Esophagus muscularis mucosa (tissue), 4 donors: ENCODE results near the gene C22orf23. TPM values are rescaled to one million over a fixed set of nuclear protein-coding genes. Genes with fewer than 3 reads are reported as not detected.

Experiments
- DNase-seq: peaks from one replicate; pipeline ENCODE4 v3.0.0-alpha.2; 2017; ENCODE audit errors: extremely low spot score
- H3K27ac ChIP-seq, 4 donors: fragments of 200-600 bp; sonication (generic); replicated peaks in 1 of 4; 1 replicate in 3 of 4; 2 replicates in 1 of 4; pipeline ENCODE4 v1.5.1; 2016 to 2019; ENCODE audit warnings: mild to moderate bottlenecking in 1 of 4
- H3K27me3 ChIP-seq, 4 donors: fragments of 200-600 bp; sonication (generic); one replicate each; pipeline versions ENCODE4 v1.5.1 to v1.6.0; 2016 to 2019
- H3K36me3 ChIP-seq, 4 donors: fragments of 200-600 bp; sonication (generic); one replicate each; pipeline ENCODE4 v1.5.1; 2016 to 2019
- H3K4me1 ChIP-seq, 4 donors: fragments of 200-600 bp; sonication (generic); one replicate each; pipeline ENCODE4 v1.5.1; 2016 to 2019
- H3K4me3 ChIP-seq, 4 donors: fragments of 200-600 bp; sonication (generic); 1 replicate in 2 of 4; 2 replicates in 2 of 4; pipeline ENCODE4 v1.5.1; 2016 to 2019; ENCODE audit warnings: mild to moderate bottlenecking in 4 of 4, moderate library complexity in 1 of 4
- H3K9me3 ChIP-seq, 4 donors: fragments of 200-600 bp; sonication (generic); 1 replicate in 3 of 4; 2 replicates in 1 of 4; pipeline ENCODE4 v1.5.1; 2016 to 2019
- EP300 ChIP-seq: sonication (generic); formaldehyde crosslinking; IDR thresholded peaks from one replicate; pipeline ENCODE4 v1.6.1; 2017; ENCODE audit warnings: antibody characterized with exemption
- POLR2A ChIP-seq: fragments of 450-650 bp; IDR thresholded peaks from one replicate; pipeline ENCODE4 v1.6.1; 2017; ENCODE audit warnings: antibody characterized with exemption, moderate library complexity, mild to moderate bottlenecking, low read depth
- POLR2AphosphoS5 ChIP-seq, 2 donors: sonication (generic); formaldehyde crosslinking; IDR thresholded peaks; one replicate each; pipeline ENCODE4 v1.6.1; 2017; ENCODE audit warnings: antibody characterized with exemption in 2 of 2
- WGBS: methylation state at CpG from one replicate; pipeline ENCODE4 v1.1.5; 2018; 5-methylcytosine and 5-hydroxymethylcytosine counted together
- intact Hi-C: fragments of 100-400 bp; cut with DNase I; formaldehyde crosslinking; loops from one replicate; pipeline ENCODE4 v1.15.1; 2023
- total RNA-seq, 4 donors: library from RNA; depleted of rRNA; stranded (reverse); fragments of >200 nt; gene quantifications; one replicate each; pipeline versions ENCODE4 v1.1.0 to v1.2.1, GENCODE V29; 2016
- TF ChIP-seq, protein P1 (sequence below), 3 experiments: fragments of 200-600 bp in 2 of 3; fragments of 450-650 bp in 1 of 3; sonication (generic) in 2 of 3; IDR thresholded peaks; one replicate each; pipeline ENCODE4 v1.5.1; 2017 to 2019; ENCODE audit warnings: antibody characterized with exemption in 3 of 3, mild to moderate bottlenecking in 2 of 3, moderate library complexity in 1 of 3

The C22orf23 gene
- total RNA-seq, 4 donors from 2014 or later, result not detected

DNA sequence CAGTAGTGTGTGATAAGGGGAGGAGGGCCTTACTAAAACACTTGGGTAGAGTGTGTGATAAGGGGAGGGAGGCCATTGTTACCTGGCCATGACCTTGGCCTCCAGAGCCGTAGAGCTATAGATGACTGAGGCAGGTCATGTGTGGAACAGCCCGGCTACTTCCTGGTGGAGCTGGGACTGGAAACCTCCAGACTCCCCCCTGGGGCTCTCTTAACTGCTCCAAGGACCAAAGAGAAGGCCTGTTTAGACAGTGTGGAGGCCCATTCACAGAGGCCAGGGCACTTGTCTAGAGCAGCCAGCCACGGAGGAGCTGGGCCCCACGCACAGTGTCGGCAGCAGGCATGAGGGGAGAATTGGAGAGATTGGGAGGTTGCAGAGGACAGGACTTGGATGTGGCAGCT lies 59.8 kb downstream of the C22orf23 start:
- Histone ChIP-seq H3K4me1 (peaks cover 24 to 83% (median 73%) of the 10 kb centered on the region in 4 donors), H3K36me3 (peaks cover 17 to 30% (median 24%) of the 10 kb centered on the region in 4 donors), H3K27me3 (no peaks in the 10 kb centered on the region), H3K4me3 (no peak overlapping the region), H3K27ac (peak overlapping the region; percentile 72 to 82 (median 79)), H3K9me3 (no peaks in the 10 kb centered on the region)
- intact Hi-C loops, result no loop called here
- no peak for DNase-seq
- no peak for TF ChIP-seq POLR2A
- TF ChIP-seq, protein P1, sequence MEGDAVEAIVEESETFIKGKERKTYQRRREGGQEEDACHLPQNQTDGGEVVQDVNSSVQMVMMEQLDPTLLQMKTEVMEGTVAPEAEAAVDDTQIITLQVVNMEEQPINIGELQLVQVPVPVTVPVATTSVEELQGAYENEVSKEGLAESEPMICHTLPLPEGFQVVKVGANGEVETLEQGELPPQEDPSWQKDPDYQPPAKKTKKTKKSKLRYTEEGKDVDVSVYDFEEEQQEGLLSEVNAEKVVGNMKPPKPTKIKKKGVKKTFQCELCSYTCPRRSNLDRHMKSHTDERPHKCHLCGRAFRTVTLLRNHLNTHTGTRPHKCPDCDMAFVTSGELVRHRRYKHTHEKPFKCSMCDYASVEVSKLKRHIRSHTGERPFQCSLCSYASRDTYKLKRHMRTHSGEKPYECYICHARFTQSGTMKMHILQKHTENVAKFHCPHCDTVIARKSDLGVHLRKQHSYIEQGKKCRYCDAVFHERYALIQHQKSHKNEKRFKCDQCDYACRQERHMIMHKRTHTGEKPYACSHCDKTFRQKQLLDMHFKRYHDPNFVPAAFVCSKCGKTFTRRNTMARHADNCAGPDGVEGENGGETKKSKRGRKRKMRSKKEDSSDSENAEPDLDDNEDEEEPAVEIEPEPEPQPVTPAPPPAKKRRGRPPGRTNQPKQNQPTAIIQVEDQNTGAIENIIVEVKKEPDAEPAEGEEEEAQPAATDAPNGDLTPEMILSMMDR (IDR thresholded peaks at IDR 0.05), result no peak
- no peak for TF ChIP-seq EP300
- no peak for TF ChIP-seq POLR2AphosphoS5 (IDR thresholded peaks at IDR 0.05)
- 67% methylated on average over 5 of the region's 5 CpGs for WGBS

Other genes starting within 250 kb of the C22orf23 start
- gene GCAT, start 145.7 kb downstream of the C22orf23 start, total RNA-seq, result 10 to 100 TPM; 11.6 to 15.2 (median 12.3) TPM
- not detected for gene GALR3, start 130.2 kb downstream of the C22orf23 start, total RNA-seq
- gene ANKRD54, start 109.3 kb downstream of the C22orf23 start, total RNA-seq, result 10 to 100 TPM; 27.4 to 64.2 (median 48.1) TPM
- gene EIF3L, start 104.2 kb downstream of the C22orf23 start, total RNA-seq, result 100 to 1,000 TPM; 348 to 494 (median 425) TPM
- gene MICALL1, start 47.3 kb downstream of the C22orf23 start, total RNA-seq, result 100 to 1,000 TPM in 1 of 4 donors, 10 to 100 TPM in 3; 51.2 to 136 (median 71.2) TPM
- gene POLR2F, start 98 bp upstream of the C22orf23 start, total RNA-seq, result 10 to 100 TPM; 45.7 to 93.0 (median 72.1) TPM
- 10 to 100 TPM; 10.3 to 29.5 (median 17.7) TPM for gene SOX10, start 31.0 kb upstream of the C22orf23 start, total RNA-seq
- 10 to 100 TPM; 23.3 to 36.1 (median 31.1) TPM for gene PICK1, start 103.8 kb upstream of the C22orf23 start, total RNA-seq
- gene SLC16A8, start 130.6 kb upstream of the C22orf23 start, total RNA-seq, result under 1 TPM in 3 of 4 donors, not detected in 1; 0.29 to 0.65 (median 0.33) TPM
- gene BAIAP2L2, start 157.1 kb upstream of the C22orf23 start, total RNA-seq, result 1 to 10 TPM in 1 of 4 donors, under 1 TPM in 3; 0.13 to 1.1 (median 0.58) TPM
- 10 to 100 TPM; 13.9 to 18.3 (median 15.6) TPM for gene PLA2G6, start 228.2 kb upstream of the C22orf23 start, total RNA-seq
- 100 to 1,000 TPM in 1 of 4 donors, 10 to 100 TPM in 3; 26.2 to 182 (median 54.3) TPM for gene MAFF, start 248.4 kb upstream of the C22orf23 start, total RNA-seq